Tibial nerve (tissue), 4 donors: ENCODE results near the gene SLITRK2. TPM values are rescaled to one million over a fixed set of nuclear protein-coding genes. Genes with fewer than 3 reads are reported as not detected.

Experiments
- DNase-seq, 2 donors: peaks; one replicate each; pipeline ENCODE4 v3.0.0-alpha.2; 2019; ENCODE audit warnings: low spot score in 2 of 2
- H3K27ac ChIP-seq, 4 donors: fragments of 200-600 bp; sonication (generic) in 3 of 4; one replicate each; pipeline ENCODE4 v1.5.1; 2017 to 2019; ENCODE audit warnings: mild to moderate bottlenecking in 1 of 4
- H3K27me3 ChIP-seq, 2 donors: fragments of 200-600 bp; sonication (generic) in 1 of 2; one replicate each; pipeline versions ENCODE4 v1.5.1 to v1.6.0; 2017 to 2019
- H3K36me3 ChIP-seq, 3 donors: fragments of 200-600 bp; sonication (generic); one replicate each; pipeline ENCODE4 v1.5.1; 2018 to 2019
- H3K4me1 ChIP-seq, 4 donors: fragments of 200-600 bp; sonication (generic) in 3 of 4; one replicate each; pipeline ENCODE4 v1.5.1; 2017 to 2019
- H3K4me3 ChIP-seq, 4 donors: fragments of 200-600 bp; sonication (generic) in 3 of 4; one replicate each; pipeline ENCODE4 v1.5.1; 2017 to 2019; ENCODE audit warnings: mild to moderate bottlenecking in 1 of 4, moderate library complexity in 1 of 4
- H3K9me3 ChIP-seq, 4 donors: fragments of 200-600 bp; sonication (generic) in 3 of 4; one replicate each; pipeline ENCODE4 v1.5.1; 2017 to 2019
- EP300 ChIP-seq, 2 donors: sonication (generic); formaldehyde crosslinking; IDR thresholded peaks; one replicate each; pipeline ENCODE4 v1.6.1; 2017; ENCODE audit warnings: antibody characterized with exemption in 2 of 2, mild to moderate bottlenecking in 1 of 2
- POLR2A ChIP-seq, 2 donors: fragments of 450-650 bp; IDR thresholded peaks; one replicate each; pipeline ENCODE4 v1.6.1; 2017; ENCODE audit warnings: antibody characterized with exemption in 2 of 2, mild to moderate bottlenecking in 2 of 2, moderate library complexity in 2 of 2
- WGBS, 2 donors: methylation state at CpG; one replicate each; pipeline ENCODE4 v1.1.5; 2018; 5-methylcytosine and 5-hydroxymethylcytosine counted together
- total RNA-seq, 4 donors: library from RNA; depleted of rRNA; stranded (reverse); fragments of >200 nt; gene quantifications; one replicate each; pipeline ENCODE4 v1.1.0, GENCODE V29; 2016
- TF ChIP-seq, protein P1 (sequence below), 5 experiments: fragments of 200-600 bp in 3 of 5; fragments of 450-650 bp in 2 of 5; sonication (generic) in 3 of 5; IDR thresholded peaks; one replicate each; pipeline ENCODE4 v1.5.1; 2016 to 2019; ENCODE audit warnings: antibody characterized with exemption in 5 of 5, mild to moderate bottlenecking in 3 of 5, moderate library complexity in 2 of 5

The SLITRK2 gene
- total RNA-seq, 4 donors from 2014 or later: 2.7 to 6.9 (median 5.3) TPM

DNA sequence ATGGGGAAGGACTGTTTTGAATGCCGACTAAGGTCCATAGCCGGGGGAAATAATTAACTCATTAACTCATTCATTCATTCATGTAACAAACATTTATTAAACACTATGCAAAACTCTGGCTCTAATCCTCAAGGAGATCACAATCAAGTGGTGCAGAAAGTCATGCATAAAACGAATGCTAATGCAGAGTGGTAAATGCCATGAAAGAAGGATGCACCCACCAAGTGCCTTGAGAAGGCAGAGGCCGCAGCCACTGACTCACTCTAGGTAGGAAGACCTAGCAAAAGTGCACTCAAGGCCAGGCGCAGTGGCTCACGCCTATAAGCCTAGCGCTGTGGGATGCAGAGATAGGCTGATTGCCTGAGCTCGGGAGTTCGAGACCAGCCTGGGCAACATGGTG lies 22.9 kb downstream of the SLITRK2 start:
- DNase-seq: no peak
- no peaks in the 10 kb centered on the region for H3K4me1 ChIP-seq
- H3K9me3 ChIP-seq: no peaks in the 10 kb centered on the region
- no peak overlapping the region for H3K4me3 ChIP-seq
- no peak overlapping the region for H3K27ac ChIP-seq
- WGBS, 2 donors: 63 to 84% methylated on average over 6 to 9 of the region's 9 CpGs
- TF ChIP-seq POLR2A (IDR thresholded peaks at IDR 0.05) (no peak), EP300 (IDR thresholded peaks at IDR 0.05) (no peak)
- TF ChIP-seq, protein P1, sequence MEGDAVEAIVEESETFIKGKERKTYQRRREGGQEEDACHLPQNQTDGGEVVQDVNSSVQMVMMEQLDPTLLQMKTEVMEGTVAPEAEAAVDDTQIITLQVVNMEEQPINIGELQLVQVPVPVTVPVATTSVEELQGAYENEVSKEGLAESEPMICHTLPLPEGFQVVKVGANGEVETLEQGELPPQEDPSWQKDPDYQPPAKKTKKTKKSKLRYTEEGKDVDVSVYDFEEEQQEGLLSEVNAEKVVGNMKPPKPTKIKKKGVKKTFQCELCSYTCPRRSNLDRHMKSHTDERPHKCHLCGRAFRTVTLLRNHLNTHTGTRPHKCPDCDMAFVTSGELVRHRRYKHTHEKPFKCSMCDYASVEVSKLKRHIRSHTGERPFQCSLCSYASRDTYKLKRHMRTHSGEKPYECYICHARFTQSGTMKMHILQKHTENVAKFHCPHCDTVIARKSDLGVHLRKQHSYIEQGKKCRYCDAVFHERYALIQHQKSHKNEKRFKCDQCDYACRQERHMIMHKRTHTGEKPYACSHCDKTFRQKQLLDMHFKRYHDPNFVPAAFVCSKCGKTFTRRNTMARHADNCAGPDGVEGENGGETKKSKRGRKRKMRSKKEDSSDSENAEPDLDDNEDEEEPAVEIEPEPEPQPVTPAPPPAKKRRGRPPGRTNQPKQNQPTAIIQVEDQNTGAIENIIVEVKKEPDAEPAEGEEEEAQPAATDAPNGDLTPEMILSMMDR (IDR thresholded peaks at IDR 0.05): no peak
- H3K27me3 ChIP-seq: no peaks in the 10 kb centered on the region
- no peaks in the 10 kb centered on the region for H3K36me3 ChIP-seq

DNA sequence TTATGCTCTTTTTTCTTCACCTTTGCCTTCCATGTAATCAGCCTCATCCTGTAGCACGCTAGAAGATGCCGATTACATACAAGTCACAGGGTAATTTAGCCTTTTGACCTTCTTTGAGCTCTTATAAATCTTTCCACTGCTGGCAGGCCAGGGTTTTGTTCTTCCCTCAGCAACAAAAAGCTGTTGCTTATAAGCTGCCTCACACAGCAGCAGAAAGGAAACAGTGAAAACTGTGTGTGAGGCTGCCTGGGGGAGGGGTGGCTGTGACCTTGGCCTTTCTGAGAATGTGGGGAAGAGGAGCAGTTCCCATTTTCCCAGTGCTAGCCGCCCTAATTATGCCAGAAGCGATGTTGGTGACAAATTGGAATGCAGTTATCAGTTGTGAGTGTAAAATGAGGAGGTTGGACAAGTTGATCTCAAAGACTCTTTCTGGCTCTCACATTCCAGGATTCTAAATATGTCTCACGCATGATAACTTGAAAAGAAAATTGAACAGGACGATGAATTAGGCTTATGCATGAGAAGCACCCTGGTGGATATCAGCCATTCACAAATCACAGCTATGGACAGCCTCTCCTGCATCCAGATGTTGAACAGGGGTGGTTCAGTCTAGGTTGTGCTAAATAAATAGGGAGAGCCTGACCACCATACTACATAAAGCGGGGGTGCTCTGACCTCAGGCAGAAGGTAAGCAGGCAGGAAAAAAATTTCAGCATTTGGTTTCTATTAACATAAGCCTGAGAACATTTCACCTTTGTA lies 25.7 kb downstream of the SLITRK2 start:
- H3K36me3 ChIP-seq: no peaks in the 10 kb centered on the region
- peak overlapping the region in 2 of 4 donors; percentile 3 to 17 for H3K27ac ChIP-seq
- no peak for DNase-seq
- H3K4me3 ChIP-seq: no peak overlapping the region
- TF ChIP-seq EP300 (IDR thresholded peaks at IDR 0.05): no peak
- TF ChIP-seq POLR2A (IDR thresholded peaks at IDR 0.05): no peak
- TF ChIP-seq, protein P1 (IDR thresholded peaks at IDR 0.05): no peak
- WGBS, 2 donors: 20 to 37% methylated on average over 7 of the region's 7 CpGs
- H3K4me1 ChIP-seq: no peaks in the 10 kb centered on the region
- no peaks in the 10 kb centered on the region for H3K9me3 ChIP-seq
- no peaks in the 10 kb centered on the region for H3K27me3 ChIP-seq

DNA sequence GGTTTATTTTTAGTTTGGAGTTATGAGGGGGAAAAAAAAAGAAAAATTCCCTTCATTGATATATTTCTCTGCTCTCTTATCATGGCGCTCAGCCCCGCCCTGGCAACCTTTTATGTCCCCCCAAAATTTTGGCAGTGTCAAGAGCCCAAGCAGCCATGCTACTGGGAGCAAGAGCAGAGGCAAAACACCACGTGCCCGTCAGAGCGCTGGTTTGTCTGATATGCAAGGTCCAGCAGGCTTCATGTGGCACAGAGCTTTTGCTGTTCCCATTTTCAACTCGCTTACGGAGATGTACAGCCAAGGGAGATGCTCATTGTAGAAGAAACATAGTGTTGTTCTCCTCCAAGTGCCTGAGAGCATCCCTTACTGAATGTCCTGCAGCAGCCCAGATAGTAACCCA lies 27.3 kb downstream of the SLITRK2 start:
- WGBS, 2 donors: 71 to 77% methylated on average over 7 of the region's 7 CpGs
- no peaks in the 10 kb centered on the region for H3K36me3 ChIP-seq
- no peaks in the 10 kb centered on the region for H3K9me3 ChIP-seq

DNA sequence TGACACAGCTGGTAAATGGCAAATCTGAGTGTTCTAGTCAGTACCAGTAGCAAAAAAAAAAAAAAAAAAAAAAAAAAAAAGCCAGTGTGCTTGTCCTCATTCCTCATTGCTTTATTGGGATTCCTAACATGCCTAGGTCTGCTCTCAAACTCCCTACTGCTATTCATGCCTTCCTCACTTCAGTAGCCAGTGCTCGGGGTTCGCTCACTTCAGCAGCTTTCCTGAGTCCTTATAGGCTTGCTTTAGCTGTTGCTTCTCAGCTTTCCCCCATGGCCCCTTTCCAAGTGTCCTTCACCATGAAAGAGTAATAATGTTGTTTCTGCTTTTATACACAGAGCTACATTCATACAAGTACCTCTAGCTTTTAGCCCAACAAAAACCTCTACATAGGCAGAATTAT lies 30.8 kb downstream of the SLITRK2 start:
- no peak overlapping the region for H3K27ac ChIP-seq
- H3K4me3 ChIP-seq: no peak overlapping the region
- DNase-seq: no peak
- H3K9me3 ChIP-seq: no peaks in the 10 kb centered on the region
- H3K36me3 ChIP-seq: no peaks in the 10 kb centered on the region
- 58 to 67% methylated on average over 2 of the region's 2 CpGs for WGBS, 2 donors
- no peaks in the 10 kb centered on the region for H3K27me3 ChIP-seq
- H3K4me1 ChIP-seq: no peaks in the 10 kb centered on the region
- TF ChIP-seq POLR2A (IDR thresholded peaks at IDR 0.05) (no peak), EP300 (IDR thresholded peaks at IDR 0.05) (no peak)
- TF ChIP-seq, protein P1 (IDR thresholded peaks at IDR 0.05): no peak

More for the DNA sequence above, 27.3 kb downstream of the SLITRK2 start:
- no peak overlapping the region for H3K4me3 ChIP-seq
- H3K27me3 ChIP-seq: no peaks in the 10 kb centered on the region
- no peak overlapping the region for H3K27ac ChIP-seq
- no peak for DNase-seq
- H3K4me1 ChIP-seq: no peaks in the 10 kb centered on the region
- no peak for TF ChIP-seq POLR2A (IDR thresholded peaks at IDR 0.05)

DNA sequence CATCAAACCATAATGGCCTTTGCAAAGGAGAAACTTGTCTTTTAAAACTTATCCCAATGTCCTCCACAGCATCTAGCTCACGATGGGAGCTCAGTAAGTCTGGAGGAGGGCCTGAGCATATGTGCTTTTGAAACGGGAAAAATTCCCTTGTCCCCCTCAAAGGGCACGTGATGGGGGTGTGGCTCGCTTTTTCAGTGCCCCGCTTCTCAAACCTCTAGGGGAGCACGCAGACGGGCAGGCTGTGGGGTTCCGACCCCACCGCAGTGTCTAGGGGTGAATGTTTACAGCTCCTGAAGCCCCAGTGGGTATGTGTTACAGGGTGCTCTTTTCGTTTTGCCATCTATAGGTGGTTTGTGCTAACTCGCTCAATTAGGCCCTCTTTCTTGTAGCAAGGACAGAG lies 31.2 kb downstream of the SLITRK2 start:
- Histone ChIP-seq H3K9me3 (no peaks in the 10 kb centered on the region), H3K4me1 (no peaks in the 10 kb centered on the region), H3K27ac (no peak overlapping the region), H3K36me3 (no peaks in the 10 kb centered on the region), H3K4me3 (no peak overlapping the region), H3K27me3 (no peaks in the 10 kb centered on the region)
- TF ChIP-seq, protein P1 (IDR thresholded peaks at IDR 0.05): no peak
- TF ChIP-seq EP300 (IDR thresholded peaks at IDR 0.05): no peak
- DNase-seq: no peak
- 53 to 64% methylated on average over 9 to 11 of the region's 11 CpGs for WGBS, 2 donors
